M059J (cell line): ENCODE results near the gene AGAP3. TPM values are rescaled to one million over a fixed set of nuclear protein-coding genes. Genes with fewer than 3 reads are reported as not detected.
"Not testable (repeated sequence)": the region's sequence is repeated elsewhere in the genome, so short reads cannot be mapped to it uniquely, and the experiment has no call there.

Experiments
- DNase-seq: peaks from one replicate; pipeline ENCODE4 v3.0.0-alpha.2; 2012; ENCODE audit warnings: low read depth
- total RNA-seq: library from RNA; depleted of rRNA; stranded (reverse); fragments of >200 nt; shearing (Covaris generic); gene quantifications from 2 replicates; pipeline ENCODE4 v1.2.3, GENCODE V29; 2014; rRNA removed

The AGAP3 gene
- total RNA-seq = 35.1 and 36.7 TPM in 2 replicates

DNA sequence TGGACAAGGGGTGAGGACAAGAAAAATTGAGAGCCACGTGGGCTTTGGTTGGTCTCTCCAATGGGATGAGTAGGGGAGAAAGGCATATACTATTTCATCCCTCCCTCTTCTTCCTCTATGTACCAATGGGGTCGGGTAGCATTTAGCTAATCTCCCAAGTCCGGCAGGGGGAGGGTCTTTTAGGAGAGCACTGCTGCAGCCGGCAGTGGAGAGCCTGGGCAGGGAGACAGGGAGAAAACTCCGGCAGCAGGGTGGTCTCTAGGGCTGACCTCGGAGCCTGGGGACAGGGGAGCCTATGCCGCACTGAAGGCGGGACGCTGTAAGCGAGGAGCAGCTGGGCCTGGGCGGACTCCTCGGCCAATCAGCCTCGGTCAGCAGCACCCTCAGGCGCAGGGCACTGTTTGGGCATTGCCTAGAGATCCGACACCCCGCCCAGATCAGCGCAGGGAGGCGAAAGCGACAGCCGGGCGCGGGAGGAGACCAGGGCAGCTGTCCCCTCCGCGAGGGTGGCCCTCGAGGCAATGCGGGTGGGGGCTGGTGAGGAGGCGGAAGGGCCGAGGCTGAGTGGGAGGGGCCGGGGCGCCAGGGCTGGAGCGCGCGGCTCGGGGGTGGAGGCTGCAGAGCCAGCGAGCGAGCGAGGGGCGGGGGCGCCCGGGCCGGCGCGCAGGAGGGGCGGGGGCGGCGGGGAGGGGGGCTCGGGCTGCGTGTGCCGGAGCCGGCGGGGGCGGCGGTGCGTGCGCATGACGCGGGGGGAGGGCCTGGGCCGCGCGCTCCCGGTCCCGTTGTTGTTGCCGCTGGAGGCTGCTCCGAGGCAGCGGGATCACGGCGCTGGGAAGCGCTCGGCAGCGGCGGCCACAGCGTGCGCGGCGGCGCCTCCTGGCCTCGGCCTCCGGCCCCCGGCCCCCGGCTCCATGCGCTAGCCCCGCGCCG lies at the start of gene AGAP3:
Gene AGAP3, plus strand, starts transcription at position 785 of the 930 bp plus-strand sequence. CDS start 267 bp downstream, outside the sequence.
- DNase-seq = peak; percentile 89

DNA sequence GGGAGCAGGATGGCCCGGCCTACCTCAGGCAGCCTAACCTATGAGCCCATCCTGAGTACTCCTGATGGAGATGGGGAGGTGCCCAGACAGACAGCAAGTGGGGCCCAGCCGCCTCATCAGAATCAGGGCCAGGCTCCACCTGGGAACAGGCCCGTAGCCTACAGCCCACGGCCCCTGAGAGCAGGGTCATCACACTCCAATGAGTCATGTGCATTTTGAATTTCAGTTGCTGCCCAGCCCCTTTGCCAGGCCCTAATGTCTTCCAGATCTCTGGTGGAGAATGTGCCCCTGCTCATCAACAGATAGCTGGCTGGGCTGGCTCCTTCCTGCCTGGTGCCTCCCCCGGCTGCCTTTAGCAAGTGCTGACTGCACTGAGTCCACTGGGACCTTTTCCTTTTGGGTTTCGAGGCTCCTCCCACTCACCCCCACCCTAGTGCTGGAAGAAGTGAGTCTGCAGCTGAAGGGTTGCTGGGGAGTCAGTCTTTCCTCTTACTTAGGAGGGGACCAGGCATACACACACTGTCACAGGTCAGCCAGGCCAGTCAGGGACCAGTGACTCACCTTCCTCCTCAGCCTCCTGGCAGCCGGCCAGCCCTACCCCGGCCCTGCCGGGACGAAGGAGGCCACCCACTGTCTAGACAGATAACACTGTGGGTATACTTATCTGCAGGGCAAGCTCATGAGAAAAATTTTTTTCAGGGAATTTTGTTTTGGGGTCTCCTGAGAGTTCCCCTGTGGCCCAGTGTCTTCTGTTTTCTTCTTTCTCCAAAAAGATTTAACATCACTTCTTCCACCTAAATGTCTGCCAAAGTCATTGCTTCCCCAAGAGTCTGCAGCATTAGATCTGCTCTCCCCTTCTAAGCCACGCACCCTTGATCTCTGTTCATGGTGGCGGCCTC lies 47.1 kb upstream of the AGAP3 start:
- DNase-seq = peak; percentile 98

DNA sequence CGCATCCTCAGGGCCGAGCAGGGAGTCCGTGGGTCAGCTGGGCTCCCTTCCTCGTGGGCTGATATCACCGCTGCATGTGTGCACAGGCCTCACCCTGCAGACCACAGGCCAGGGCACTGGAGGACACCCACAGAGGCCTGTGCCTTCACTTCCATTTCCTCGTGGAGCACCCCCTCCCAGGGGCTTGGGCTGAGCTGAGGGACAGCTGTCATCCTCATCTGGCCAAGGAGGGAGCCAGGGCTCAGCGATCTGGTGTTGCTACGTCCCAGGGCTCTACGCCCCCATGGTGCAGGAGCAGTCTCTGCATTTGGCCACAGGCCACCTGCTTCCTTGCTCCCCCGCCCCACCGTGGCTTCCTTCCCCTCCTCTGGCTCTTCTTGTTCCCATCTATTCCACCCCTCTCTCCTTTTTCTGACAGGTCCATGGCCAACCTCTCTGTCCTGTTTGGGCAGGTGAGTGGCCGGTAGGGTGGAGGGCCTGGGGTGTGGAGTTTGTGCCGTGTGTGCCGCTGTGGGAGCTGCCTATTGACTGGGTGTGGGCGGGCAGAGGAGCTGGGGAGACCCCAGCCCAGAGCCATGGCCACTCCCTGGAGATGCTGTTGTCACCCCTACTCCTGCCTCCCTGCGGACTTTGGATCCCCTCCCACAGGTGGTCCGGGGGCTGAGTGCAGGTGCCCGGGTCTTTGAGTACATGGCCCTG lies 46.3 kb upstream of the AGAP3 start:
- DNase-seq = no peak

DNA sequence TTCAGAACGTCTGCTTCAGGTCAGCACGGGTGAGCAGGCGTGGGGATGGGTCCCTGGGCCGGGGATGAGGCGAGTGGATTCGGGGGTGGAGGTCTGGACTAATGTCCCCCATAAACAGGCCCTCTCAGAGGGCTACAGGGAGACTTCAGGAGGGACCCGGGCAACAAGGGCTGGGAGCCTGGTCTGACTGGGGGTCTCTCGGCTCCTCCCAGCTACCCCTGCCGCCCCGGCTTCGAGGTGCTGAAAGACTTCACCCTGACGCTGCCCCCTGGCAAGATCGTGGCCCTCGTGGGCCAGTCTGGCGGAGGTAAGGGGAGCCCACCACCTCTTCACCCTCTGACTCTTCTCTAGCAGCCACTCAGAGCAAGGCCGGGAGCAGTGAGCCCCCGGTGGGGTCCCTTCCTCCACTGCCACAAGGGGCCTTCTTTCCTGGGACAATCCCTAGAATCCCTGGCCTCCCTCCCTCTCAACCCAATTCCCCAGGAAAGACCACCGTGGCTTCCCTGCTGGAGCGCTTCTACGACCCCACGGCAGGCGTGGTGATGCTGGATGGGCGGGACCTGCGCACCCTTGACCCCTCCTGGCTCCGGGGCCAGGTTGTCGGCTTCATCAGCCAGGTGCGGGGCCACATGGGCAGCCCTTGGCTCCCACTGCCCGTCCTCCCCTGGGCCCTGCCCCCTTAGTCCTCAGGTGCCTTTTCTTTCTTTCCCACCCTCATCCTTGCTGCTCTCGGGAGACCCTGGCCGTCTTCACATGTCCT lies 45.5 kb upstream of the AGAP3 start:
- no peak for DNase-seq

DNA sequence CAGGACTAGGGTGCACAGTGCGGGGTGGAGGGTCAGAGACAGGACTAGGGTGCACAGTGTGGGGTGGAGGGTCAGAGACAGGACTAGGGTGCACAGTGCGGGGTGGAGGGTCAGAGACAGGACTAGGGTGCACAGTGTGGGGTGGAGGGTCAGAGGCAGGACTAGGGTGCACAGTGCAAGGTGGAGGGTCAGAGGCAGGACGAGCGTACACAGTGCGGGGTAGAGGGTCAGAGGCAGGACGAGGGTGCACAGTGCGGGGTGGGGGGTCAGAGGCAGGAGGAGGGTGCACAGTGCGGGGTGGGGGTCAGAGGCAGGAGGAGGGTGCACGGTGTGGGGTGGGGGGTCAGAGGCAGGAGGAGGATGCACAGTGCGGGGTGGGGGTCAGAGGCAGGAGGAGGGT lies 42.8 kb upstream of the AGAP3 start:
- not testable (repeated sequence) for DNase-seq

DNA sequence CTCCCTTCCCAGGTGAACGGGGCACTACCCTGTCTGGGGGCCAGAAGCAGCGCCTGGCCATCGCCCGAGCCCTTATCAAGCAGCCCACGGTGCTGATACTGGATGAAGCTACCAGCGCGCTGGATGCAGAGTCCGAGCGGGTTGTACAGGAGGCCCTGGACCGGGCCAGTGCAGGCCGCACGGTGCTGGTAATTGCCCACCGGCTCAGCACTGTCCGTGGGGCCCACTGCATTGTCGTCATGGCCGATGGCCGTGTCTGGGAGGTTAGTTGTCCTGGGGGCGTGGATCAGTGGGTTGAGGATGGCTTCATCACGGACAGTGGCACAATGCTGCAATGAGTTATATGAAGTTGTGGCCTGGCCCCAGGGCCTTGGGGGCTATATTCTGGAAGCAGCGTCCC lies 42.3 kb upstream of the AGAP3 start:
- no peak for DNase-seq

DNA sequence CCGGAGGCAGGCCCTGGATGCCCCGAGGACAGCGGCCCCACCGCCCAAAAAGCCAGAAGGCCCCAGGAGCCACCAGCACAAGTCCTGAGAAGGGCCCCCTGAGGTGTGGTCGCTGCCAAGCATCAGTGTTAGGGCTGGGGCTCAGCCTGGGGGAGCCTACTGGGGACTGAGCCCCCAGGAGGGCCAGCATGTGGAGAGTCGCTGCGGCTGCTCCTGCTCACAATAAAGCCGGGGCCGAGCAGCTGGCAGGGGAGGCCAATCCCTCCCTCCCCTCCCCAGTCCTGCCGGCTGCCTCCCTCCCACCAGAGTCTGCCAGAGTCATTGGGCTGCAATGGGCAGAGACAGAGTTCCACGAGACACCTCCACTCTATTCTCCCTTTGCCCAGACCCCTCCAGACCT lies 41.0 kb upstream of the AGAP3 start:
- DNase-seq = no peak

DNA sequence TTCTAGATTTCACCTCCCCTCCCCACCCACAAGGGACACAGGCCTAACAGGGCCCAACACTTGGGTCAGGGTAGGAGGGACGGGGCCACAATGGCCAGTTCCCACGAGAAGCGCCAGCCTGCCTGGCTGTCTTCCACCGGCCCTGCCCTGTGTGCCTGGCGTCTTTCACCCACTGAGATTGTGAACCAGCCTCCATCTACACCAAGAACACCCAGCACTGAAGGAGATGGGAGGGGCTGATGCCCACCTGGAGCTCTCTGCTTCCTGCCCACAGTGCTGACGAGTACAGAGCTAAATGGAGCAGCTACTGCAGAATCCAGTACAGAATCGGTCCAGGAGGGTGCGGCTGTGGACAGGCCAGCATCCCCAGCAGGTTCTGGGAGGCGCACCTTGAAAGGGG lies 40.3 kb upstream of the AGAP3 start:
- DNase-seq = no peak

DNA sequence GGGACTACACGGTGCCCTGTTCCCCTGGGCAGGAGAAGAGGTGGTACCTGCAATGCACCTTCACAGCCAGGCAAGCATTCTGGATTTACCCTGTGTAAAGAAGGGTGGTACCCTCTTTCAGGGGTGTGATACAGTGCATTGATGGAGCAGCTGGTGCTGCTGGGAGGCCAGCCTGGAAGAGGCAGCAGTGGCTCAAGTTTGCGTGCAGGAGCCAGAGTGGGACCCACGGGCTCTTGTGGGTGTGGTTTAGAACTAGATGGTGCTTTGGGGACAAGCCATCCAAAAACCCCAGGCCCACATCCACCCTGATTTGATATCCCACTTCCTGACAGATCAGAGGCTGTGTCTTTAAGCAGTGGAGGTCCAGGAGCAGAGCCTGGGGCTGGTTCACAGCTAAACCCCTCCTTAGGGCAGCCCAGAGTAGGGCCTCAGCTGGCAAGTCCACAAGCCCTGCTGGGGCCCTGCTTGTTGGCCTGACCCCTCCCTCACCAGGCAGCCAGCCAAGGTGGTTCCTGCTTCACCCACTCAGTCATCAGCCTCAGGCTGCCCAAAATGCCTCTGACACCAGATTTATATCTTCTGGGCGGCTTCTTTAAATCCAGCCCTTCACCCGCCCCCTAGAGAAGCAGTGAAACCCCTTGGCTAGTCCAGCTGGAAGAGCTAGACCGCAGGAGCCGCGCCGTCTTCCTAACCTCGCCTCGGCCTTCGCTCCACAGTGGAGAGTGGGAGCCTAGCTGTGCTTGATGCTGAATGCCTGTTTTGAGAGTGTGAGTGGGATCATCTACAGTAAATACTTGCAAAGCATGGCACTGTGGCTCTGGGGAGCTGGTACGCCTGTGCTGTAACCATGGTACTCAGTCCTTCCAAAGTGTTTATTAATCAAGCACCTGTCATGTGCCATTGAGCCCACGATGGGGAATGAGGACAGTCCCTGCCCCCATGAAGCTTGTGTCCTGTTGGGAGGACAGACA lies 39.4 kb upstream of the AGAP3 start:
- DNase-seq = peak; percentile 89

DNA sequence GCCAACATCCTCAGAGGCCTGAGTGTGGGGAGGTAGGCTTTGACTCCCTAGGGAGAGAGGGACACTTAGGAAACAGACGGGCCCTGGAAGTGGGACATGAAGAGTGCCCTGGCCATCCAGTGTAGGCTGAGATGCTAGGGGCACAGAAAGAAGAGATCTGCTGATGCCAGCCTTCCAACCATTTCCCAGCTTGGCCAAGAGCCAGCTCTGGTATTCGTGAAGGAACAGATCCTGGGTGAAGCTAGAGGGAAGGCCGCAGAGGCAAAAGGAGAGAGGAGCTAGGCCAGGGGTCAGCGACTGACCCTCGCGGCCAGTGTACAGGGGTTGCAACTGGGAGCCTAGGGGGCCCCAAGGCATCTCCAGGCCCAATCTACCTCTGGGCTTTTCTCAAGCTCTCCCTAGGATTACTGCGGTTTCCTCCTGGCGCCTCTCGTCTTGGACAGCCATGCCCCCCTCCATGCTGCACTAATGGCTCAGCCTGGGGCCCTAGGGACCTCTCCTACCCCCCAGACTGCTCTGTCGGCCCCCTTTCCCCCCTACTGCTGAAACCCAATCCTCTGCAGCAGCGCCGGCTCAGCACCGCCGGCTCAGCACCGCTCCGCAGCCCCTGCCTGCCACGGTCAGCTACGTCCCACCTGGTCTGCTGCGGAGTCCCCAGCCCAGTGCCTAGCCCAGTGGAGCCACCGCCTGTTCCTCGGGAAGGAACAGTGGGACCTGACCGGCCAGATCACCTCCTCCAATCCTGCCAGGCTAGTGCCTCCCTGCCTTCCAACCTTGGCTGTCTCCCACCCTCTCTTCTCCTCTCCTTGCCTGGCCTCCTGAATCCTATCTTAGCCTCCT lies 38.1 kb upstream of the AGAP3 start, which contains the start of gene ASIC3:
Gene ASIC3, plus strand, starts transcription at position 556 of the 840 bp plus-strand sequence. CDS start 355 bp downstream, outside the sequence.
- no peak for DNase-seq

DNA sequence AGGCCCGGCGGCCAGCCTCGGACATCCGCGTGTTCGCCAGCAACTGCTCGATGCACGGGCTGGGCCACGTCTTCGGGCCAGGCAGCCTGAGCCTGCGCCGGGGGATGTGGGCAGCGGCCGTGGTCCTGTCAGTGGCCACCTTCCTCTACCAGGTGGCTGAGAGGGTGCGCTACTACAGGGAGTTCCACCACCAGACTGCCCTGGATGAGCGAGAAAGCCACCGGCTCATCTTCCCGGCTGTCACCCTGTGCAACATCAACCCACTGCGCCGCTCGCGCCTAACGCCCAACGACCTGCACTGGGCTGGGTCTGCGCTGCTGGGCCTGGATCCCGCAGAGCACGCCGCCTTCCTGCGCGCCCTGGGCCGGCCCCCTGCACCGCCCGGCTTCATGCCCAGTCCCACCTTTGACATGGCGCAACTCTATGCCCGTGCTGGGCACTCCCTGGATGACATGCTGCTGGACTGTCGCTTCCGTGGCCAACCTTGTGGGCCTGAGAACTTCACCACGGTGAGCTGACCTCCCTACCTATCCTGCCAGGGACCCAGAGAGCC lies 37.3 kb upstream of the AGAP3 start:
- no peak for DNase-seq

DNA sequence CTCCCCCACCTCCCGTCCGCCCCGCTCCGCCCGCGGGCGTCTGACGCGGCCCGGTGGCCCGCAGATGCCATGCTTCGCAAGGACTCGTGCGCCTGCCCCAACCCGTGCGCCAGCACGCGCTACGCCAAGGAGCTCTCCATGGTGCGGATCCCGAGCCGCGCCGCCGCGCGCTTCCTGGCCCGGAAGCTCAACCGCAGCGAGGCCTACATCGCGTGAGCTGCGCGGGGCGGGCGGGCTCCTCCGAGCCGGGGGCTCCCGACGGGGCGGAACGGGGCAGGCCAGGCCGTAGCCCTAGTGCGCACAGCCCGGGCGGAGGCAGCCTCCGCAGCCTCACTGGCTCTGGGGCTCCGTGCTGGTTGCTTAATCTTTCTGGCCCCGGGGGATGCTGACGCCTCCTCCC lies 35.2 kb upstream of the AGAP3 start:
- DNase-seq = no peak

DNA sequence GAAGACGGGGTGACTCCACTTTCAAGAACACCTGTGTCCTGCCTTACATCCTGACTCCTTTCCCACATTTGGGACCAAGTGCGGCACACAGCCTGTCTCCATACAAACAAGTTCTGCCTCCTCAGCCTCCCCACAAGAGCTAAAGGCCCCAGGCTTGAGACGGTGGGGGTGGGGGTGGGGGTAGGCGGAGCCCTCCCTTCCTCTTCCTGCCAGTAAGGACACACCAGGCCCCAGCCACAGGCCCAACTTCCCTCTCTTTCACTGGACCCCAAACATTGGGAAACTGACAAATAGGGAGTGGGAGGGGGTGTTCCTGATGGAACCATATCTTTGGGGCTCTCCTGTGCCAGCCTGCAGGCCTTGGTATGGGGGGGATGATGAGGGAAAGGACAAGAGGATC lies 33.2 kb upstream of the AGAP3 start:
- no peak for DNase-seq

DNA sequence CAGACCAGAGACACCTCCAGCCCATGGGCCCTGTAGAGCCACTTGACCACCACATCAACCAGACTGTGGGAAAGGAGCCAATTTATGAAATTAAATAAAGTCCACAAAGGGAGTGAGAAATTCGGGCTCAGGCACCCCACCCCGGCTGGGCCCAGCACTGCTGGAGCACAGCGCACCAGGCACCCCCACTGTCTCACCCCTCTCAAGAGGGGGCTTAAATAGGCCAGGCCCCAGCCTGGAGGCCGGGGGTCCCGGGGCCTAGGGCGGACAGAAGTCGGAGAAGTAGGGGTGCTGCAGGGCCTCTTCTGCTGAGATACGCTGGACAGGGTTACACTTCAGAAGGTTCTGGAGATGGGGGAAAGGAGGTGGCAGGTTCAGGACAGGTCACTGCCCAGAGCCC lies 32.5 kb upstream of the AGAP3 start:
- no peak for DNase-seq

DNA sequence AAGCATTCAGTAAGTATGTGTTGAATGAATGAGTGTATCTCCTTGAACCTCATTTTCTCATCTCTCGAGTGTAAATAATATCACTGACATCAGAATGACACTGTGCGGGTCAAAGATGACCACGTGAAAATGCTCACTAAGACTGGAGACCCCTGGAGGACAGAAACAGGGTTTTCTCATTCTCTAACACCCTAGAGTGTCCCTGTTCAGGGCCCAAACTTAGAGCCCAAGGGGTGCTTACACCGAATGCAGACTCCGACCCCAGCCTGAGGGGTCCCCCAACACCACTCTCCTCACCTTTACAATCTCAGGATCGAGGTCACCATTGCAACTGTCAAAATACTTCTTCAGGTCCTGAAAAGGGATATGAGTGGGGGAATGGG lies 30.0 kb upstream of the AGAP3 start:
- DNase-seq = no peak

DNA sequence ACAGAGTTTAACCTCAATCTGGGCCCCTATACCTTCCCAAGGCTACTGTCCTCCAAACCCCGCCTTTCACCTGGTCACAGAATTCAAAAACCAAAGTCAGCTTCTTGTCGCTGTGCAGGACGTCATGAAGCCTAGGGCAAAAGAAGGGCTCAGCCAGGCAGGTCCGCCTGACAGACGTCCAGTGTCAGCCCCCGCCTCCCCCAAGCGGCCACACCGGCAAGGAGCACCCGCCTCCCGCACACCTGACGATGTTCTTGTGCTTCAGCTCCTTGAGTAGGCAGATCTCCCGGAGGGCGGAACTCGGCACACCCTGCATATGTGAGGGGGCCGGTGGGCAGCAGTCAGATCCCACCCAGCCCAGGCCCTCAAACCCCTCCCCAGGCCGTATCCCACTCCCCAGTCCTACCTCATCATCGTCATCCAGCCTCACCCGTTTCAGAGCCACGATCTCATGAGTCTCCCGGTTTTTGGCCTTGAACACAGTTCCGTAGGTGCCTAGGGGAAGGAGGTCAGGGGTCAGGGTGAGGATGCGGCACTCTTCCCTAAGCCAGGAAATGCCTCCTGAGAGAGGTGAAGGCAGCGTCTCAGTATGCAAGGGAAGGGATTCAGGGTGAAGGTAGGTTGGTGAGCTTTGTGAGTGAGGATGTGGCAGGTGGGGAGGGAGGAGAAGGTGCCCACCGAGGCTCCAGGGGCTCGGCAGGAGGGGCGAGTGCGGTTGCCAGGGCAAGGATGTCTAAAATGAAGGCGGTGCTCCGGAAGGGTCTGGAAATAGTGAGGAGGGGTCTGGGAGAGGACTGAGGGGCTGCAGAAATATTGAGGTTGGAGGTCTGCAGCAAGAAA lies 29.4 kb upstream of the AGAP3 start:
- DNase-seq = no peak

DNA sequence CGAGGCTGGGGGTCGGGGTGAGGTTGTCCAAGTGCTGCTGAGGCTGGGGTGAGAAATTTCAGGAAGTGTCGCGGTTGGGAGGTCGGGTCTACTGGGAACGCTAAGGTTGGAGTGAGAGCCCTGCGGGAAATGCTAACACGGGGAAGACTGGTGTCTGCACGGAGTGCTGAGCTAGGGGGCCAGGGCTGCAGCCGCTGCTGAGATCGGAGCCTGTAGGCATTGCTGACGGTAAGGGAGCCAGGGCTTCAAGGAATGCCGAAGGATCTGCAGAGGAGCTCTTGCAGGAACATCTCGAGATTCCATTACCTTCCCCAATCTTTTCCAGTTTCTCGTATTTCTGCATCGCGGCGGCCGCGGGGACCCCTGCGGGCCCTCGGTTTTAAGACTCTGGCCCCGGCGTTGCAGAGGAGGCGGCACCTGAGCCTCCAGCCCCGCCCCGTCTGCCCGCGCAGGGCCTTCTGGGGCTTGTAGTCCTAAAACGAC lies 28.7 kb upstream of the AGAP3 start, which contains the start of gene CDK5:
Gene CDK5, minus strand, starts transcription at position 392 of the 483 bp plus-strand sequence. Its CDS starts 49 bp downstream, at position 343.
- no peak for DNase-seq
